Thyroid gland (tissue), 4 donors: ENCODE data around the gene THSD7B.

Experiments
- CTCF ChIP-seq, 6 experiments: fragments of 200-600 bp in 3 of 6; fragments of 450-650 bp in 3 of 6; sonication (generic) in 3 of 6; IDR thresholded peaks; one replicate each; pipeline ENCODE4 v1.5.1; 2016 to 2019; ENCODE audit warnings: antibody characterized with exemption in 6 of 6, mild to moderate bottlenecking in 2 of 6, inconsistent platforms in 1 of 6, moderate library complexity in 1 of 6
- POLR2A ChIP-seq, 2 donors: fragments of 450-650 bp; IDR thresholded peaks; one replicate each; pipeline ENCODE4 v1.6.1; 2017; ENCODE audit warnings: antibody characterized with exemption in 2 of 2, mild to moderate bottlenecking in 2 of 2, moderate library complexity in 1 of 2

GRCh38 chr2:137454886-137455285 is 689.5 kb downstream of the THSD7B start:
- no peak for TF ChIP-seq CTCF (IDR thresholded peaks at IDR 0.05)
- no peak for TF ChIP-seq POLR2A (IDR thresholded peaks at IDR 0.05)
